Measurements from ENCODE around the gene GALNT4. TPM values are rescaled to one million over a fixed set of nuclear protein-coding genes. Genes with fewer than 3 reads are reported as not detected.

GALNT4 gene
- total and polyA plus RNA-seq, 10 of the 15 experiments (the other 5 are each of a cell fraction or from before 2014, with no cell fraction given): 0.90 to 2.9 (median 1.8) TPM

- no peaks in the 10 kb centered on the region for H4K20me1 ChIP-seq (ENCODE audit: control insufficient read depth, insufficient read depth)
- CTCF ChIA-PET: interaction anchor here (1.3 kb wide), 1 partner anchor 531 kb away, joined by 5 read pairs; no protein-coding TSS in a partner anchor
- POLR2A ChIA-PET: no interaction called here
- H3K27ac ChIP-seq (ENCODE audit: control insufficient read depth, insufficient read depth): no peak overlapping the region
- H3K4me2 ChIP-seq (ENCODE audit: control insufficient read depth, insufficient read depth): no peak overlapping the region
- no peaks in the 10 kb centered on the region for H3K27me3 ChIP-seq (replicated peaks in 1 of 2; ENCODE audit: control insufficient read depth in 2 of 2, insufficient read depth in 2 of 2, low read length in 1 of 2)
- intact Hi-C loops (cut with micrococcal nuclease; ENCODE audit: unreplicated experiment): no loop called here
- BruUV-seq (replicated peaks): no TSS peak
- no peak overlapping the region for H2AFZ ChIP-seq (ENCODE audit: control insufficient read depth, low read depth, low read length)
- RAD21 ChIA-PET (ENCODE audit: unreplicated experiment): interaction anchor here (0.8 kb wide), 1 partner anchor 9 kb away, joined by 3 read pairs; no protein-coding TSS in a partner anchor
- in situ Hi-C loops (cut with MboI): no loop called here
- no peaks in the 10 kb centered on the region for H3K4me1 ChIP-seq (ENCODE audit: control insufficient read depth, insufficient read depth, low read length)
- H3K9me3 ChIP-seq (replicated peaks; ENCODE audit: control insufficient read depth, insufficient read depth, low read length): no peaks in the 10 kb centered on the region
- no peaks in the 10 kb centered on the region for H3K79me2 ChIP-seq (ENCODE audit: control insufficient read depth, insufficient read depth, low read length)
- no peak overlapping the region for H3K4me3 ChIP-seq
- ATAC-seq (no peak; the same call in 2 of the 3 replicates), DNase-seq (ENCODE audit: low read depth, low spot score) (no peak), FAIRE-seq (no peak)
- H3K9ac ChIP-seq (ENCODE audit: control insufficient read depth, insufficient read depth, low read length): no peak overlapping the region
- 84% methylated on average over 4 of the region's 4 CpGs for WGBS (ENCODE audit: insufficient coverage, insufficient replicate concordance, low lambda C conversion rate, missing lambda C conversion rate)
- H3K36me3 ChIP-seq (ENCODE audit: control insufficient read depth in 2 of 2, insufficient read depth in 2 of 2, low read length in 1 of 2): no peaks in the 10 kb centered on the region
- SMC1A ChIA-PET (ENCODE audit: uncharacterized antibody, unreplicated experiment): interaction anchor here (1.0 to 1.3 kb wide), 3 partner anchors 21 to 33 kb away, joined by 3 to 4 read pairs (median 3); no protein-coding TSS in a partner anchor
- TF ChIP-seq SMAD1 (IDR thresholded peaks at IDR 0.05; ENCODE audit: low read depth, partially characterized antibody) (no peak), MTA2 (IDR thresholded peaks at IDR 0.05; ENCODE audit: low read depth) (no peak), NFXL1 (IDR thresholded peaks at IDR 0.05; ENCODE audit: borderline replicate concordance) (no peak), MYB (IDR thresholded peaks at IDR 0.05; ENCODE audit: borderline replicate concordance, low read depth, low read length) (no peak), WRNIP1 (IDR thresholded peaks at IDR 0.05; ENCODE audit: borderline replicate concordance, low read depth, low read length) (no peak), YY1 (IDR thresholded peaks at IDR 0.05; ENCODE audit: low read depth, low read length) (no peak), POLR2AphosphoS5 (IDR thresholded peaks at IDR 0.05; ENCODE audit: low read length) (no peak), E2F8 (IDR thresholded peaks at IDR 0.05; ENCODE audit: low read depth, partially characterized antibody) (no peak), SMARCA5 (IDR thresholded peaks at IDR 0.05) (no peak), IRF4 (IDR thresholded peaks at IDR 0.05; ENCODE audit: low read depth, low read length) (no peak), EP300 (IDR thresholded peaks at IDR 0.05; ENCODE audit: borderline replicate concordance in 1 of 2, control insufficient read depth in 1 of 2, low read depth in 2 of 2, low read length in 2 of 2) (no peak)
- TF ChIP-seq, protein P1, sequence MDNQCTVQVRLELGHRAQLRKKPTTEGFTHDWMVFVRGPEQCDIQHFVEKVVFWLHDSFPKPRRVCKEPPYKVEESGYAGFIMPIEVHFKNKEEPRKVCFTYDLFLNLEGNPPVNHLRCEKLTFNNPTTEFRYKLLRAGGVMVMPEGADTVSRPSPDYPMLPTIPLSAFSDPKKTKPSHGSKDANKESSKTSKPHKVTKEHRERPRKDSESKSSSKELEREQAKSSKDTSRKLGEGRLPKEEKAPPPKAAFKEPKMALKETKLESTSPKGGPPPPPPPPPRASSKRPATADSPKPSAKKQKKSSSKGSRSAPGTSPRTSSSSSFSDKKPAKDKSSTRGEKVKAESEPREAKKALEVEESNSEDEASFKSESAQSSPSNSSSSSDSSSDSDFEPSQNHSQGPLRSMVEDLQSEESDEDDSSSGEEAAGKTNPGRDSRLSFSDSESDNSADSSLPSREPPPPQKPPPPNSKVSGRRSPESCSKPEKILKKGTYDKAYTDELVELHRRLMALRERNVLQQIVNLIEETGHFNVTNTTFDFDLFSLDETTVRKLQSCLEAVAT (IDR thresholded peaks at IDR 0.05): no peak
- TF ChIP-seq, protein P2, sequence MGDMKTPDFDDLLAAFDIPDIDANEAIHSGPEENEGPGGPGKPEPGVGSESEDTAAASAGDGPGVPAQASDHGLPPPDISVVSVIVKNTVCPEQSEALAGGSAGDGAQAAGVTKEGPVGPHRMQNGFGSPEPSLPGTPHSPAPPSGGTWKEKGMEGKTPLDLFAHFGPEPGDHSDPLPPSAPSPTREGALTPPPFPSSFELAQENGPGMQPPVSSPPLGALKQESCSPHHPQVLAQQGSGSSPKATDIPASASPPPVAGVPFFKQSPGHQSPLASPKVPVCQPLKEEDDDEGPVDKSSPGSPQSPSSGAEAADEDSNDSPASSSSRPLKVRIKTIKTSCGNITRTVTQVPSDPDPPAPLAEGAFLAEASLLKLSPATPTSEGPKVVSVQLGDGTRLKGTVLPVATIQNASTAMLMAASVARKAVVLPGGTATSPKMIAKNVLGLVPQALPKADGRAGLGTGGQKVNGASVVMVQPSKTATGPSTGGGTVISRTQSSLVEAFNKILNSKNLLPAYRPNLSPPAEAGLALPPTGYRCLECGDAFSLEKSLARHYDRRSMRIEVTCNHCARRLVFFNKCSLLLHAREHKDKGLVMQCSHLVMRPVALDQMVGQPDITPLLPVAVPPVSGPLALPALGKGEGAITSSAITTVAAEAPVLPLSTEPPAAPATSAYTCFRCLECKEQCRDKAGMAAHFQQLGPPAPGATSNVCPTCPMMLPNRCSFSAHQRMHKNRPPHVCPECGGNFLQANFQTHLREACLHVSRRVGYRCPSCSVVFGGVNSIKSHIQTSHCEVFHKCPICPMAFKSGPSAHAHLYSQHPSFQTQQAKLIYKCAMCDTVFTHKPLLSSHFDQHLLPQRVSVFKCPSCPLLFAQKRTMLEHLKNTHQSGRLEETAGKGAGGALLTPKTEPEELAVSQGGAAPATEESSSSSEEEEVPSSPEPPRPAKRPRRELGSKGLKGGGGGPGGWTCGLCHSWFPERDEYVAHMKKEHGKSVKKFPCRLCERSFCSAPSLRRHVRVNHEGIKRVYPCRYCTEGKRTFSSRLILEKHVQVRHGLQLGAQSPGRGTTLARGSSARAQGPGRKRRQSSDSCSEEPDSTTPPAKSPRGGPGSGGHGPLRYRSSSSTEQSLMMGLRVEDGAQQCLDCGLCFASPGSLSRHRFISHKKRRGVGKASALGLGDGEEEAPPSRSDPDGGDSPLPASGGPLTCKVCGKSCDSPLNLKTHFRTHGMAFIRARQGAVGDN (IDR thresholded peaks at IDR 0.05): no peak
- TF ChIP-seq, protein P3, sequence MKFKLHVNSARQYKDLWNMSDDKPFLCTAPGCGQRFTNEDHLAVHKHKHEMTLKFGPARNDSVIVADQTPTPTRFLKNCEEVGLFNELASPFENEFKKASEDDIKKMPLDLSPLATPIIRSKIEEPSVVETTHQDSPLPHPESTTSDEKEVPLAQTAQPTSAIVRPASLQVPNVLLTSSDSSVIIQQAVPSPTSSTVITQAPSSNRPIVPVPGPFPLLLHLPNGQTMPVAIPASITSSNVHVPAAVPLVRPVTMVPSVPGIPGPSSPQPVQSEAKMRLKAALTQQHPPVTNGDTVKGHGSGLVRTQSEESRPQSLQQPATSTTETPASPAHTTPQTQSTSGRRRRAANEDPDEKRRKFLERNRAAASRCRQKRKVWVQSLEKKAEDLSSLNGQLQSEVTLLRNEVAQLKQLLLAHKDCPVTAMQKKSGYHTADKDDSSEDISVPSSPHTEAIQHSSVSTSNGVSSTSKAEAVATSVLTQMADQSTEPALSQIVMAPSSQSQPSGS (IDR thresholded peaks at IDR 0.05; ENCODE audit: low read length): no peak
These were observed 47.0 kb upstream of the GALNT4 start for GRCh38 chr12:89571491-89572195.
